GM21825 (cell line): Measurements from ENCODE around the gene SART1.
"Not testable (repeated sequence)": the region's sequence is repeated elsewhere in the genome, so short reads cannot be mapped to it uniquely, and the experiment has no call there.

Source experiments
- ATAC-seq: cut with Tn5 transposase; IDR thresholded peaks from one replicate; pipeline ENCODE4 v1.9.1; 2021; ENCODE audit warnings: mild to moderate bottlenecking, moderate library complexity; ENCODE audit not compliant: unreplicated experiment

The SART1 gene

GRCh38 chr11:66015454-66015881 lies 53.9 kb downstream of the SART1 start:
- ATAC-seq: no peak

- no peak for ATAC-seq
Observed at GRCh38 chr11:66015936-66016792, 54.6 kb downstream of the SART1 start.

GRCh38 chr11:66016793-66017177 lies 55.3 kb downstream of the SART1 start:
- ATAC-seq: no peak

GRCh38 chr11:66017321-66017720 lies 55.8 kb downstream of the SART1 start:
- ATAC-seq: no peak

GRCh38 chr11:66020212-66020611 lies 58.7 kb downstream of the SART1 start:
- no peak for ATAC-seq

- ATAC-seq: no peak
Observed at GRCh38 chr11:66020618-66021357, 59.3 kb downstream of the SART1 start.

- ATAC-seq: no peak
Observed at GRCh38 chr11:66022401-66023185, 61.1 kb downstream of the SART1 start.

- ATAC-seq: not testable (repeated sequence)
Observed at GRCh38 chr11:66023186-66023440, 61.6 kb downstream of the SART1 start.

GRCh38 chr11:66026017-66026529 lies 64.5 kb downstream of the SART1 start, which contains the start of gene CATSPER1:
CATSPER1 (minus strand) TSS chr11:66026479; CDS start chr11:66026379, 100 bp downstream.
- no peak for ATAC-seq
